Measurements from ENCODE around the gene EIF5B.
"Not testable (repeated sequence)": the region's sequence is repeated elsewhere in the genome, so short reads cannot be mapped to it uniquely, and the experiment has no call there.

EIF5B gene, protein sequence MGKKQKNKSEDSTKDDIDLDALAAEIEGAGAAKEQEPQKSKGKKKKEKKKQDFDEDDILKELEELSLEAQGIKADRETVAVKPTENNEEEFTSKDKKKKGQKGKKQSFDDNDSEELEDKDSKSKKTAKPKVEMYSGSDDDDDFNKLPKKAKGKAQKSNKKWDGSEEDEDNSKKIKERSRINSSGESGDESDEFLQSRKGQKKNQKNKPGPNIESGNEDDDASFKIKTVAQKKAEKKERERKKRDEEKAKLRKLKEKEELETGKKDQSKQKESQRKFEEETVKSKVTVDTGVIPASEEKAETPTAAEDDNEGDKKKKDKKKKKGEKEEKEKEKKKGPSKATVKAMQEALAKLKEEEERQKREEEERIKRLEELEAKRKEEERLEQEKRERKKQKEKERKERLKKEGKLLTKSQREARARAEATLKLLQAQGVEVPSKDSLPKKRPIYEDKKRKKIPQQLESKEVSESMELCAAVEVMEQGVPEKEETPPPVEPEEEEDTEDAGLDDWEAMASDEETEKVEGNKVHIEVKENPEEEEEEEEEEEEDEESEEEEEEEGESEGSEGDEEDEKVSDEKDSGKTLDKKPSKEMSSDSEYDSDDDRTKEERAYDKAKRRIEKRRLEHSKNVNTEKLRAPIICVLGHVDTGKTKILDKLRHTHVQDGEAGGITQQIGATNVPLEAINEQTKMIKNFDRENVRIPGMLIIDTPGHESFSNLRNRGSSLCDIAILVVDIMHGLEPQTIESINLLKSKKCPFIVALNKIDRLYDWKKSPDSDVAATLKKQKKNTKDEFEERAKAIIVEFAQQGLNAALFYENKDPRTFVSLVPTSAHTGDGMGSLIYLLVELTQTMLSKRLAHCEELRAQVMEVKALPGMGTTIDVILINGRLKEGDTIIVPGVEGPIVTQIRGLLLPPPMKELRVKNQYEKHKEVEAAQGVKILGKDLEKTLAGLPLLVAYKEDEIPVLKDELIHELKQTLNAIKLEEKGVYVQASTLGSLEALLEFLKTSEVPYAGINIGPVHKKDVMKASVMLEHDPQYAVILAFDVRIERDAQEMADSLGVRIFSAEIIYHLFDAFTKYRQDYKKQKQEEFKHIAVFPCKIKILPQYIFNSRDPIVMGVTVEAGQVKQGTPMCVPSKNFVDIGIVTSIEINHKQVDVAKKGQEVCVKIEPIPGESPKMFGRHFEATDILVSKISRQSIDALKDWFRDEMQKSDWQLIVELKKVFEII

DNA sequence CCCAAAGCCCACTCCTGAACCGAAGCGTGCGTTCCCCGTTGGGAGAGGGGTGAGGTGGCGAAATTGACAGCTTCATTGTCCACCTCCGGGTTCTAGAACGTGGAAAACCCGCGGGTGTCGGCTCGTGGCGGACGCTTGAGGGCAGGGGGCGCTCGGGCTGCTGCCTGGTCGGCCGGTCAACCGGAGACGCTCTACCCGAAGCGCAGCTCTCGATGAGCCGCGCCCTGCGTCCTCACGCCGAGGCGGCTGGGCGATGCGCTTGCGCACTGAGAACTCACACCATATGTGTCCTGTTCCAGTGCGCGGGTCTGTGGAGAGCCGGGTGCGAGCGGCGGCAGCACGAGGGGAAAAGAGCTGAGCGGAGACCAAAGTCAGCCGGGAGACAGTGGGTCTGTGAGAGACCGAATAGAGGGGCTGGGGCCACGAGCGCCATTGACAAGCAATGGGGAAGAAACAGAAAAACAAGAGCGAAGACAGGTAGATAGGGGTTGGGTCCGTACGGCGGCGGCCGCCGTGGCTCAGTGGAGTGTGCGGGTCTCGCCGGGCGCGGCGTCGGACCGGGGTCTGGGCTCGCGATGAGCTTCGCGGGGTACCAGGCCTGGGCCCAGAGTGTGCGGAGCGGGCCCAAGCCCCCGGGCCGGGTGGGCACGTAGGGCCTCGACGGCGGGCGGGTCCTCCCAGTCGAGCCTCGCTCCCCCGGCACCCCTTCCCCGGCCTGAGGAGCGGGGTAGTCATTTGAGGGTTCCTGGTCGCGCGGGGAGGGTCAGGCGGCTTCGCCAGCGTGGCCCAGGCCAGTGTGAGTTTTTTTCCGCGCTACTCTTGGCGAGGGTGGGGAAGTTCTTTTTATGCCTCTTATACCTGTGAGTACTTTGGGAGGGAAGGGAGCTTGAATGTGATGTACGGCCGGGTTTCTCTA, at the start of gene EIF5B:
Gene EIF5B (plus strand): TSS at position 277 of the 916 bp plus-strand sequence. CDS start 166 bp downstream, at position 443.
- H3K4me3 ChIP-seq (ENCODE audit: low read depth, low read length) = peak within 1 kb of the TSS; percentile 89
- TF ChIP-seq, protein P1, sequence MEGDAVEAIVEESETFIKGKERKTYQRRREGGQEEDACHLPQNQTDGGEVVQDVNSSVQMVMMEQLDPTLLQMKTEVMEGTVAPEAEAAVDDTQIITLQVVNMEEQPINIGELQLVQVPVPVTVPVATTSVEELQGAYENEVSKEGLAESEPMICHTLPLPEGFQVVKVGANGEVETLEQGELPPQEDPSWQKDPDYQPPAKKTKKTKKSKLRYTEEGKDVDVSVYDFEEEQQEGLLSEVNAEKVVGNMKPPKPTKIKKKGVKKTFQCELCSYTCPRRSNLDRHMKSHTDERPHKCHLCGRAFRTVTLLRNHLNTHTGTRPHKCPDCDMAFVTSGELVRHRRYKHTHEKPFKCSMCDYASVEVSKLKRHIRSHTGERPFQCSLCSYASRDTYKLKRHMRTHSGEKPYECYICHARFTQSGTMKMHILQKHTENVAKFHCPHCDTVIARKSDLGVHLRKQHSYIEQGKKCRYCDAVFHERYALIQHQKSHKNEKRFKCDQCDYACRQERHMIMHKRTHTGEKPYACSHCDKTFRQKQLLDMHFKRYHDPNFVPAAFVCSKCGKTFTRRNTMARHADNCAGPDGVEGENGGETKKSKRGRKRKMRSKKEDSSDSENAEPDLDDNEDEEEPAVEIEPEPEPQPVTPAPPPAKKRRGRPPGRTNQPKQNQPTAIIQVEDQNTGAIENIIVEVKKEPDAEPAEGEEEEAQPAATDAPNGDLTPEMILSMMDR (IDR thresholded peaks at IDR 0.05; ENCODE audit: low read depth, low read length, missing control alignments) = peak; percentile 63
- peak; percentile 91 for DNase-seq (ENCODE audit: low read depth)

DNA sequence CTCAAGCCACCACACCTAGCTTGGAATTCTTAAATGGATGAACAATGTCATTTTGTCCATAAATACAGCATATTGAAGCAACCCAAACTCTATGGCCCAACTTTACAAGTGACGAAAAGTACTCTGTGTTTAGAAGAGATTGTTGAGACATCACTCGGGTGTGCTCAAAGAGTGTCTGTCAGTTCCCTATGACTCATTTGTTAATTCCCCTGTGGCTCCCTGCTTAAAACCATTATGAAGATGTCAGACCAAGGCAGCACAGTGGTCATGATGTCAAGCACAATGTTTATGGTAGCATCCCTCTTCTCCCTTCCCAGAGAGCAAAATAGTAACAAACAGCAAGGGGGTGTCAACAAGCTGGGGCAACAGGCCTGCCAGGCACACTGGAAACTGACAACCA, 39.2 kb upstream of the EIF5B start:
- H3K4me3 ChIP-seq (ENCODE audit: low read depth, low read length) = no peak overlapping the region
- TF ChIP-seq, protein P1 (IDR thresholded peaks at IDR 0.05; ENCODE audit: low read depth, low read length, missing control alignments) = no peak
- no peak for DNase-seq (ENCODE audit: low read depth)

DNA sequence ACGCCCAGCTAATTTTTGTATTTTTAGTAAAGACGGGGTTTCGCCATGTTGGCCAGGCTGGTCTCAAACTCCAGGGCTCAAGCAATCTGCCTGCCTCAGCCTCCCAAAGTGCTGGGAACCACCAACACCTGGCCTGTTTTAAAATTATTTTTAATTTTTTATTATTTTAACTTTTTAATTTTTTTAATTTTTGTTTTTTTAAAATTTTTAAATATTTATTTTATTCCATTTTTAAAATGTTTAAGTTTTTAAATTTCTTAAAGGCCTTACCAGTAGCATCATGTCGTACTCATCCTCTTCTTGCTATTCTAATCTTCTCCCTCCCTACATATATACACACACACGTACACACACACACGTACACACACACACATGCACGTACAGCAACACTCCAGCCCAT, 37.6 kb upstream of the EIF5B start:
- TF ChIP-seq, protein P1 (IDR thresholded peaks at IDR 0.05; ENCODE audit: low read depth, low read length, missing control alignments) = no peak

DNA sequence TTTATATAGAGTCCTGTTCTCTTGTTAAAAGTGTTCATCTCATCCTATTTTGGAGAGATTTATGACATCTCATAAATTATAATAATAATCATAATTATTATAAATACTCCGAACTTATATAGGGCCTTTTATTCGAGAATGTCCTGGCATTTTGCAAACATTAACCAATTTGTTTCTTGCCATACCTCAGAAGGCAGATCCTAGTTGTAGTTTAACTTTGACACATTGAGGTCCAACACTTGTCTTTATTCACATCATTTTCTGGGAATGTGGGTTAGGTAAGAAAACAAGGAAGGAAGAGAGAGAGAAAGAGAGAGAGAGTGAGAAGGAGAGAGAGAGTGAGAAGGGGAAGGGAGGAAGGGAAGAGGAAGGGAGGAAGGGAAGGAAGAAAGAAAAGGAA, 36.1 kb upstream of the EIF5B start, which contains the start of gene LYG1:
Gene LYG1 (minus strand): TSS at position 101 of the 400 bp plus-strand sequence. CDS start 5,527 bp downstream, outside the sequence.
- not testable (repeated sequence) for H3K4me3 ChIP-seq (ENCODE audit: low read depth, low read length); DNase-seq (ENCODE audit: low read depth)

More for the DNA sequence above, 37.6 kb upstream of the EIF5B start:
- no peak for DNase-seq (ENCODE audit: low read depth)
- no peak overlapping the region for H3K4me3 ChIP-seq (ENCODE audit: low read depth, low read length)

DNA sequence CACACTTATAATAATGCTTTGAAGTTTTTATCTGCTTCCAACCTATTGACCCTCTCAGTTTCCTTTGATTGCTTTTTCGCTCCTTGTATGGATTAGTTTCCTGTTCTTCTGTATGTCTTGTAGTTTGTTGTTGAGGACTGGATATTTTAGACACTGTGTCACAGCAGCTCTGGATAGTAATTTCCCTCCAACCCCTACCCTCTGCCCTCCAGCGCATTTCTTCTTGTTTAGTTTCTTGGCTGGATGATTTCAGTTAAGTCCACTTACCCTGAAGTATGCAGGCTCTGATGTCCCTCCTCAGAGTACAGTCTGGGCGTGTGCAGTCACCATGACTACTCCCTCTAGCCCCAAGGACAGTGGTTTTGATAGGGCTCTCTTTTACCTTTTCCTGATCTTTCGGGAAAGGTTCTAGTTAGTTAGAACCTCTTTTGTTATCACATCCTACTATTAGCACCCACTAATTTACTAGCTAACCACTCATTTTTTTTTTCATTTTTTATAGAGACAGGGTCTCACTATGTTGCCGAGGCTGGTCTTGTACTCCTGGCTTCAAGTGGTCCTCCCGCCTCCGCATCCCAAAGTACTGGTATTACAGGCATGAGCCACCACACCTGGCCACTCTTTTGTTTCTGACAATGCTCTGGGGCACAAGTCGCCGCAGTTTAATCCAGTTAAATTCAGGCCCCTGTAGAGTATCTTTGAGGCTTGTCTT, 19.9 kb upstream of the EIF5B start:
- DNase-seq (ENCODE audit: low read depth) = no peak
- TF ChIP-seq, protein P1 (IDR thresholded peaks at IDR 0.05; ENCODE audit: low read depth, low read length, missing control alignments) = no peak

DNA sequence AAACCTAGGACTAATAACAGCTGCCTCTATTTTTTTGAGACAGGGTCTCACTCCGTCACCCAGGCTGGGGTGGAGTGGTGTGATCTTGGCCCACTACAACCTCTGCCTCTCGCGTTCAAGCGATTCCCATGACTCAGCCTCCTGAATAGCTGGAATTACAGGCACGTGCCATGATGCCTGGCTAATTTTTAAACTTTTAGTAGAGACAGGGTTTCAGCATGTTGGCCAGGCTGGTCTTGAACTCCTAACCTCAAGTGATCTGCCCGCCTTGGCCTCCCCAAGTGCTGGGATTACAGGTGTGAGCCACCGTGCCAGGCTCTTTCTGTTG, 19.4 kb upstream of the EIF5B start:
- DNase-seq (ENCODE audit: low read depth); H3K4me3 ChIP-seq (ENCODE audit: low read depth, low read length): not testable (repeated sequence)

More for the DNA sequence above, 19.9 kb upstream of the EIF5B start:
- H3K4me3 ChIP-seq (ENCODE audit: low read depth, low read length) = no peak overlapping the region

All from GM12864 (cell line).